ENCODE measurements around the gene MACF1. TPM values are rescaled to one million over a fixed set of nuclear protein-coding genes. Genes with fewer than 3 reads are reported as not detected.

MACF1 gene
- total RNA-seq, 1 donor from 2014 or later: 301 TPM

GRCh38 chr1:39174390-39175081 is 30.0 kb upstream of the MACF1 start:
- Mint-ChIP-seq H3K9me3 (no peaks in the 10 kb centered on the region), H3K36me3 (no peaks in the 10 kb centered on the region), H3K4me3 (no peak overlapping the region), H3K27me3 (ENCODE audit: low read depth) (no peaks in the 10 kb centered on the region), H3K27ac (peak overlapping the region; percentile 2), H3K4me1 (peaks cover 61% of the 10 kb centered on the region)
- TF ChIP-seq, protein P1, sequence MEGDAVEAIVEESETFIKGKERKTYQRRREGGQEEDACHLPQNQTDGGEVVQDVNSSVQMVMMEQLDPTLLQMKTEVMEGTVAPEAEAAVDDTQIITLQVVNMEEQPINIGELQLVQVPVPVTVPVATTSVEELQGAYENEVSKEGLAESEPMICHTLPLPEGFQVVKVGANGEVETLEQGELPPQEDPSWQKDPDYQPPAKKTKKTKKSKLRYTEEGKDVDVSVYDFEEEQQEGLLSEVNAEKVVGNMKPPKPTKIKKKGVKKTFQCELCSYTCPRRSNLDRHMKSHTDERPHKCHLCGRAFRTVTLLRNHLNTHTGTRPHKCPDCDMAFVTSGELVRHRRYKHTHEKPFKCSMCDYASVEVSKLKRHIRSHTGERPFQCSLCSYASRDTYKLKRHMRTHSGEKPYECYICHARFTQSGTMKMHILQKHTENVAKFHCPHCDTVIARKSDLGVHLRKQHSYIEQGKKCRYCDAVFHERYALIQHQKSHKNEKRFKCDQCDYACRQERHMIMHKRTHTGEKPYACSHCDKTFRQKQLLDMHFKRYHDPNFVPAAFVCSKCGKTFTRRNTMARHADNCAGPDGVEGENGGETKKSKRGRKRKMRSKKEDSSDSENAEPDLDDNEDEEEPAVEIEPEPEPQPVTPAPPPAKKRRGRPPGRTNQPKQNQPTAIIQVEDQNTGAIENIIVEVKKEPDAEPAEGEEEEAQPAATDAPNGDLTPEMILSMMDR (IDR thresholded peaks at IDR 0.05; ENCODE audit: unreplicated experiment): no peak
- DNase-seq (ENCODE audit: low spot score in 2 of 2, unreplicated experiment in 2 of 2): no peak

GRCh38 chr1:39177706-39178105 is 26.8 kb upstream of the MACF1 start:
- Mint-ChIP-seq H3K36me3 (peaks cover 7% of the 10 kb centered on the region), H3K9me3 (peaks cover 7% of the 10 kb centered on the region), H3K27ac (no peak overlapping the region), H3K4me3 (no peak overlapping the region), H3K4me1 (peaks cover 41% of the 10 kb centered on the region), H3K27me3 (ENCODE audit: low read depth) (no peaks in the 10 kb centered on the region)
- no peak for DNase-seq (ENCODE audit: low spot score in 2 of 2, unreplicated experiment in 2 of 2)
- TF ChIP-seq, protein P1 (IDR thresholded peaks at IDR 0.05; ENCODE audit: unreplicated experiment): no peak

GRCh38 chr1:39178541-39179431 is 25.7 kb upstream of the MACF1 start:
- Mint-ChIP-seq H3K27ac (peak overlapping the region; percentile 80), H3K9me3 (peaks cover 7% of the 10 kb centered on the region), H3K4me3 (no peak overlapping the region), H3K4me1 (peaks cover 40% of the 10 kb centered on the region), H3K27me3 (ENCODE audit: low read depth) (no peaks in the 10 kb centered on the region), H3K36me3 (peaks cover 7% of the 10 kb centered on the region)
- TF ChIP-seq, protein P1 (IDR thresholded peaks at IDR 0.05; ENCODE audit: unreplicated experiment): no peak
- DNase-seq (ENCODE audit: low spot score in 2 of 2, unreplicated experiment in 2 of 2): no peak

GRCh38 chr1:39181311-39181710 is 23.2 kb upstream of the MACF1 start:
- TF ChIP-seq, protein P1 (IDR thresholded peaks at IDR 0.05; ENCODE audit: unreplicated experiment): no peak
- Mint-ChIP-seq H3K27me3 (ENCODE audit: low read depth) (no peaks in the 10 kb centered on the region), H3K36me3 (peaks cover 7% of the 10 kb centered on the region), H3K4me3 (no peak overlapping the region), H3K27ac (no peak overlapping the region), H3K9me3 (peaks cover 7% of the 10 kb centered on the region), H3K4me1 (peaks cover 37% of the 10 kb centered on the region)
- no peak for DNase-seq (ENCODE audit: low spot score in 2 of 2, unreplicated experiment in 2 of 2)

- no peak for DNase-seq (ENCODE audit: low spot score in 2 of 2, unreplicated experiment in 2 of 2)
- Mint-ChIP-seq H3K4me1 (peaks cover 37% of the 10 kb centered on the region), H3K27ac (peak overlapping the region; percentile 30), H3K27me3 (ENCODE audit: low read depth) (no peaks in the 10 kb centered on the region), H3K4me3 (no peak overlapping the region), H3K9me3 (peaks cover 7% of the 10 kb centered on the region), H3K36me3 (peaks cover 7% of the 10 kb centered on the region)
- TF ChIP-seq, protein P1 (IDR thresholded peaks at IDR 0.05; ENCODE audit: unreplicated experiment): no peak
Observed at GRCh38 chr1:39182804-39183203, 21.7 kb upstream of the MACF1 start.
